Measurements from ENCODE around the gene HINT2.

HINT2 gene

GRCh38 chr9:35841645-35841900, 26.7 kb upstream of the HINT2 start:
- no peak for DNase-seq (ENCODE audit: low read depth in 1 of 2, low spot score in 1 of 2)

- no peak for DNase-seq (ENCODE audit: low read depth in 1 of 2, low spot score in 1 of 2)
Observed at GRCh38 chr9:35840881-35841644, 26.2 kb upstream of the HINT2 start.

- no peak for DNase-seq (ENCODE audit: low read depth in 1 of 2, low spot score in 1 of 2)
Observed at GRCh38 chr9:35839926-35840325, 25.1 kb upstream of the HINT2 start.

GRCh38 chr9:35836595-35836994, 21.8 kb upstream of the HINT2 start:
- no peak for DNase-seq (ENCODE audit: low read depth in 1 of 2, low spot score in 1 of 2)

- DNase-seq (ENCODE audit: low read depth in 1 of 2, low spot score in 1 of 2) = no peak
Observed at GRCh38 chr9:35835766-35836165, 20.9 kb upstream of the HINT2 start.

- DNase-seq (ENCODE audit: low read depth in 1 of 2, low spot score in 1 of 2) = no peak
Observed at GRCh38 chr9:35835216-35835632, 20.4 kb upstream of the HINT2 start.

- no peak for DNase-seq (ENCODE audit: low read depth in 1 of 2, low spot score in 1 of 2)
Observed at GRCh38 chr9:35834260-35835215, 19.7 kb upstream of the HINT2 start.

- DNase-seq (ENCODE audit: low read depth in 1 of 2, low spot score in 1 of 2) = no peak
Observed at GRCh38 chr9:35832814-35833213, 18.0 kb upstream of the HINT2 start.

GRCh38 chr9:35831040-35831439, 16.2 kb upstream of the HINT2 start:
- no peak for DNase-seq (ENCODE audit: low read depth in 1 of 2, low spot score in 1 of 2)

- no peak for DNase-seq (ENCODE audit: low read depth in 1 of 2, low spot score in 1 of 2)
Observed at GRCh38 chr9:35829764-35830096, 14.9 kb upstream of the HINT2 start.

- peak; percentile 83 to 91 for DNase-seq (ENCODE audit: low read depth in 1 of 2, low spot score in 1 of 2)
Observed at GRCh38 chr9:35829084-35829763, 14.4 kb upstream of the HINT2 start, which contains the start of gene TMEM8B. Gene TMEM8B (plus strand): TSS chr9:35829228. CDS start chr9:35829448, 220 bp downstream.

GRCh38 chr9:35828716-35829083, 13.9 kb upstream of the HINT2 start, which contains the start of gene FAM221B:
Gene FAM221B (minus strand): TSS chr9:35828732. CDS start chr9:35826161, 2,571 bp downstream.
- no peak for DNase-seq (ENCODE audit: low read depth in 1 of 2, low spot score in 1 of 2)

GRCh38 chr9:35827486-35827885, 12.6 kb upstream of the HINT2 start:
- no peak for DNase-seq (ENCODE audit: low read depth in 1 of 2, low spot score in 1 of 2)

GRCh38 chr9:35826071-35826701, 11.3 kb upstream of the HINT2 start:
- no peak for DNase-seq (ENCODE audit: low read depth in 1 of 2, low spot score in 1 of 2)

- no peak for DNase-seq (ENCODE audit: low read depth in 1 of 2, low spot score in 1 of 2)
Observed at GRCh38 chr9:35822926-35823325, 8.1 kb upstream of the HINT2 start.

GRCh38 chr9:35820076-35820475, 5.2 kb upstream of the HINT2 start:
- no peak for DNase-seq (ENCODE audit: low read depth in 1 of 2, low spot score in 1 of 2)

GRCh38 chr9:35818341-35818740, 3.5 kb upstream of the HINT2 start:
- no peak for DNase-seq (ENCODE audit: low read depth in 1 of 2, low spot score in 1 of 2)

- DNase-seq (ENCODE audit: low read depth in 1 of 2, low spot score in 1 of 2) = no peak
Observed at GRCh38 chr9:35816708-35817107, 1.9 kb upstream of the HINT2 start.

- DNase-seq (ENCODE audit: low read depth in 1 of 2, low spot score in 1 of 2) = no peak
Observed at GRCh38 chr9:35814106-35814840, 569 bp downstream of the HINT2 start.

- DNase-seq (ENCODE audit: low read depth in 1 of 2, low spot score in 1 of 2) = no peak
Observed at GRCh38 chr9:35813434-35814105, 1.3 kb downstream of the HINT2 start.

Data from stimulated activated CD4-positive, alpha-beta T cell treated with anti-CD3 and anti-CD28 coated beads, Interleukin-15, amount 100 ng/mL, for 1 hour (primary cell).